ENCODE data around the gene CREB3L4. TPM values are rescaled to one million over a fixed set of nuclear protein-coding genes. Genes with fewer than 3 reads are reported as not detected.
A peak's percentile ranks its signal among the peaks of the same experiment; 100 is the strongest.

Gene CREB3L4
- total and polyA plus RNA-seq, 2 of the 13 experiments (the other 11 are each of a cell fraction or from before 2014, with no cell fraction given), result 9.9 to 18.7 TPM

- no peak for TF ChIP-seq USF2 (IDR thresholded peaks at IDR 0.05; ENCODE audit: low read depth, low read length)
- no peak for TF ChIP-seq USF2 (CRISPR knock-in tag; IDR thresholded peaks at IDR 0.05; ENCODE audit: borderline replicate concordance)
- TF ChIP-seq ZSCAN30 (CRISPR knock-in tag; IDR thresholded peaks at IDR 0.05), result no peak
- TF ChIP-seq, protein P1, sequence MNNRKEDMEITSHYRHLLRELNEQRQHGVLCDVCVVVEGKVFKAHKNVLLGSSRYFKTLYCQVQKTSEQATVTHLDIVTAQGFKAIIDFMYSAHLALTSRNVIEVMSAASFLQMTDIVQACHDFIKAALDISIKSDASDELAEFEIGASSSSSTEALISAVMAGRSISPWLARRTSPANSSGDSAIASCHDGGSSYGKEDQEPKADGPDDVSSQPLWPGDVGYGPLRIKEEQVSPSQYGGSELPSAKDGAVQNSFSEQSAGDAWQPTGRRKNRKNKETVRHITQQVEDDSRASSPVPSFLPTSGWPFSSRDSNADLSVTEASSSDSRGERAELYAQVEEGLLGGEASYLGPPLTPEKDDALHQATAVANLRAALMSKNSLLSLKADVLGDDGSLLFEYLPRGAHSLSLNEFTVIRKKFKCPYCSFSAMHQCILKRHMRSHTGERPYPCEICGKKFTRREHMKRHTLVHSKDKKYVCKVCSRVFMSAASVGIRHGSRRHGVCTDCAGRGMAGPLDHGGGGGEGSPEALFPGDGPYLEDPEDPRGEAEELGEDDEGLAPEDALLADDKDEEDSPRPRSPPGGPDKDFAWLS (CRISPR knock-in tag; IDR thresholded peaks at IDR 0.05; ENCODE audit: borderline replicate concordance), result no peak
- TF ChIP-seq, protein P2, sequence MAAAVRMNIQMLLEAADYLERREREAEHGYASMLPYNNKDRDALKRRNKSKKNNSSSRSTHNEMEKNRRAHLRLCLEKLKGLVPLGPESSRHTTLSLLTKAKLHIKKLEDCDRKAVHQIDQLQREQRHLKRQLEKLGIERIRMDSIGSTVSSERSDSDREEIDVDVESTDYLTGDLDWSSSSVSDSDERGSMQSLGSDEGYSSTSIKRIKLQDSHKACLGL (CRISPR knock-in tag; IDR thresholded peaks at IDR 0.05), result no peak
- peak; percentile 81; the same call in 1 of the 2 replicates for TF ChIP-seq ATF5 (CRISPR knock-in tag; IDR thresholded peaks at IDR 0.05; ENCODE audit: low read depth)
- no peak for TF ChIP-seq ZNF382 (CRISPR knock-in tag; IDR thresholded peaks at IDR 0.05; ENCODE audit: borderline replicate concordance)
- TF ChIP-seq, protein P3, sequence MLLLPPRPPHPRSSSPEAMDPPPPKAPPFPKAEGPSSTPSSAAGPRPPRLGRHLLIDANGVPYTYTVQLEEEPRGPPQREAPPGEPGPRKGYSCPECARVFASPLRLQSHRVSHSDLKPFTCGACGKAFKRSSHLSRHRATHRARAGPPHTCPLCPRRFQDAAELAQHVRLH (CRISPR knock-in tag; IDR thresholded peaks at IDR 0.05; ENCODE audit: borderline replicate concordance, low read depth), result peak; percentile 95
- peak; percentile 70 for TF ChIP-seq ZNF441 (CRISPR knock-in tag; IDR thresholded peaks at IDR 0.05; ENCODE audit: borderline replicate concordance)
- peak; percentile 65; the same call in 1 of the 2 replicates for TF ChIP-seq ZBED4 (CRISPR knock-in tag; IDR thresholded peaks at IDR 0.05; ENCODE audit: borderline replicate concordance)
- TF ChIP-seq CREM (IDR thresholded peaks at IDR 0.05), result peak; percentile 99
- peak; percentile 27; the same call in 1 of the 2 replicates for TF ChIP-seq CREM (CRISPR knock-in tag; IDR thresholded peaks at IDR 0.05)
- peak; percentile 62; the same call in 1 of the 2 replicates for TF ChIP-seq SIN3B (IDR thresholded peaks at IDR 0.05; ENCODE audit: low read length)
- peak; percentile 87 for TF ChIP-seq GATAD1 (CRISPR knock-in tag; IDR thresholded peaks at IDR 0.05)
- TF ChIP-seq, protein P4, sequence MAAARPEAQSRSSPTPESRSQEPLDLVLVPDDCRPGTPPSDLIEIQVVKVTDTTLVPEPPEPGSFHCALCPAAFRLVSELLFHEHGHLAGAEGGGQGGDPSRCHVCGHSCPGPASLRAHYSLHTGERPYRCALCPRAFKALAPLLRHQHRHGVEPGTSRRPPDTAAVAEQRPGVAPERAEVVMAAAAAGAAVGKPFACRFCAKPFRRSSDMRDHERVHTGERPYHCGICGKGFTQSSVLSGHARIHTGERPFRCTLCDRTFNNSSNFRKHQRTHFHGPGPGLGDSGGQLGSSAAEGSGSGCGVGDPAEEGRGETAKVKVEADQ (CRISPR knock-in tag; IDR thresholded peaks at IDR 0.05; ENCODE audit: borderline replicate concordance), result no peak; the same call in 1 of the 2 replicates
- no peak for TF ChIP-seq NPAS2 (CRISPR knock-in tag; IDR thresholded peaks at IDR 0.05; ENCODE audit: borderline replicate concordance)
- peak; percentile 58 for TF ChIP-seq ZNF263 (CRISPR knock-in tag; IDR thresholded peaks at IDR 0.05)
- peak; percentile 82; the same call in 1 of the 2 replicates for TF ChIP-seq FOXK1 (CRISPR knock-in tag; IDR thresholded peaks at IDR 0.05; ENCODE audit: borderline replicate concordance, low read depth)
- no peak for TF ChIP-seq KLF13 (CRISPR knock-in tag; IDR thresholded peaks at IDR 0.05)
Observed at GRCh38 chr1:153990468-153991150, 22.9 kb downstream of the CREB3L4 start, which contains the start of gene RPS27 (continued).

Data from HepG2 (cell line).